H1 (cell line): ENCODE measurements around the gene KDSR.

ENCODE experiments used
- CTCF ChIP-seq, 3 experiments: IDR thresholded peaks; 1 replicate in 2 of 3; 2 replicates in 1 of 3; pipeline versions ENCODE4 v1.5.1 to v1.6.1; 2011; ENCODE audit warnings: low read length in 3 of 3, mild to moderate bottlenecking in 3 of 3, inconsistent platforms in 2 of 3, low read depth in 1 of 3, moderate library complexity in 1 of 3; ENCODE audit not compliant: insufficient read depth in 1 of 3; ENCODE audit errors: control extremely low read depth in 1 of 3
- GABPA ChIP-seq: IDR thresholded peaks from 2 replicates; pipeline ENCODE4 v1.6.1; 2011; ENCODE audit warnings: mild to moderate bottlenecking, low read length, moderate library complexity, borderline replicate concordance; ENCODE audit not compliant: insufficient read depth
- POLR2A ChIP-seq, 2 experiments: IDR thresholded peaks; 1 replicate in 1 of 2; 2 replicates in 1 of 2; pipeline ENCODE4 v1.6.1; 2011; ENCODE audit warnings: low read depth in 2 of 2, low read length in 2 of 2, mild to moderate bottlenecking in 2 of 2; ENCODE audit errors: control extremely low read depth in 1 of 2
- POLR2AphosphoS5 ChIP-seq: IDR thresholded peaks from 2 replicates; pipeline ENCODE4 v1.6.1; 2011; ENCODE audit warnings: low read depth, low read length
- SP2 ChIP-seq: IDR thresholded peaks from 2 replicates; pipeline ENCODE4 v1.6.1; 2012; ENCODE audit warnings: mild to moderate bottlenecking, low read length, inconsistent platforms

GRCh38 chr18:63326011-63326410 is 41.0 kb downstream of the KDSR start:
- TF ChIP-seq SP2 (no peak), POLR2A (IDR thresholded peaks at IDR 0.05; ENCODE audit: control extremely low read depth in 1 of 2, low read depth in 2 of 2, low read length in 2 of 2) (no peak), CTCF (IDR thresholded peaks at IDR 0.05; ENCODE audit: control extremely low read depth in 1 of 3, insufficient read depth in 1 of 3, low read depth in 1 of 3, low read length in 3 of 3) (no peak), POLR2AphosphoS5 (no peak), GABPA (no peak)
